Measurements from ENCODE around the gene ZNF665. TPM values are rescaled to one million over a fixed set of nuclear protein-coding genes. Genes with fewer than 3 reads are reported as not detected.
"Not testable (repeated sequence)": the region's sequence is repeated elsewhere in the genome, so short reads cannot be mapped to it uniquely, and the experiment has no call there.

ZNF665 gene
- 1.7 TPM for total RNA-seq

DNA sequence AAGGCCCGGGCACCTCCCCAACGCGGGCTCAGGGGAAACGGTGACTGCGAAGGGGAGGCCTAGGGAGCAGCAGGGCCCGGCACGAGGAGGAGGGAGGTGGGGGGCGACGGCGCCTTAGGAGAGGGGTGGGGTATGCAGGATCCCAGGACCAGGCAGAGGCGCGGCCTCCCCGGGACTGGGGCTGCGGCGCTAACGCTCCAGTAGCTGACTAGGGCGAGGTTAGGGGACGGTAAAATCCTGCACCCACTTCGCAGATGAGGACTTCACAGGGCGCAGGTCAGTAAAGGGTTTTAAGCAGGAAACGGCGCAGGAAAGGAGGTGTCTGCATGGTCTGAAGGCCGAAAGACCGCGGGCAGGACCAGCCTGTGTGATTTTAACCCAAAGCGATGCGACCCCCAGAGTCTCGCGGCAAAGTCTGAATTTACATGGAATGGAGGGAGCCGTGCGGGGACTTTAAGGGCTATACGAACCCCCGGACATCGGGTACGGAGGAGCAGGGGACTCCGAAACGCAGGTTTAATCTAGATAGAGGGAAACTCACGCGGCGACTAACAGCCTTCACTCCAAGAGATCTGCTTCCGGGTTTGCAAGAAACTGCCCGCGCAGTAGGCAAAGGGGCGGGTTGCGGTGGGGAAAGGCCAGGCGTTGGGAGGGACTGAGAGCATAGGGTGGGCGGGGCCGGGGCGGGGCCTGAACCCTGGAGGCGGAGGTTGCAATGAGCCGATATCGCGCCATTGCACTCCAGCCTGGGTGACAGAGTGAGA, at the start of gene ZNF665:
Gene ZNF665, minus strand, starts transcription at position 588 of the 764 bp plus-strand sequence. CDS start 10,460 bp downstream, outside the sequence.
- peak within 1 kb of the TSS; percentile 75 for H3K4me3 ChIP-seq (ENCODE audit: low read length)
- no peaks in the 10 kb centered on the region for H3K27me3 ChIP-seq (ENCODE audit: insufficient read depth, low read length)
- peaks cover 24% of the 10 kb centered on the region for H3K4me1 ChIP-seq (ENCODE audit: insufficient read depth, low read length)
- H3K9me3 ChIP-seq (ENCODE audit: low read depth, low read length) = peaks cover 6% of the 10 kb centered on the region

DNA sequence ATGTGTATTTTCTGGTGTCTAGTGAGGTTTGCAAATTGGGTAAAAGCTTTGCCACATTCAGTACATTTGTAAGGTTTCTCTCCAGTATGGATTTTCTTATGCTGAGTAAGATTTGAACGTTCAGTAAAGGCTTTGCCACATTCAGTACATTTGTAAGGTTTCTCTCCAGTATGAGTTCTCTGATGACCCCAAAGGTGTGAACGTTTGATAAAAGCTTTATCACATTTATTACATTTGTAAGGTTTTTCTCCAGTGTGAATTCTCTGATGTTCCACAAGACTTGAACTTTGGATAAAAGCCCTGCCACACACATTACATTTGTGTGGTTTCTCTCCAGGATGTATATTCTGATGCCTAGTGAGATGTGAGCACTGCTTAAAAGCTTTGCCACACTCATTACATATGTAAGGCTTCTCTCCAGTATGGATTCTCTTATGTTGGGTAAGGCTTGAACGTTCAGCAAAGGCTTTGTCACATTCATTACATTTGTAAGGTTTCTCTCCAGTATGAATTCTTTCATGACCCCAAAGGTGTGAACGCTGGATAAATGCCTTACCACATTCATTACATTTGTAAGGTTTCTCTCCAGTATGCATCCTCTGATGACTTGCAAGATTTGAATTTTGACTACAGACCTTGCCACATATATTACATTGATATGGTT, 44.1 kb upstream of the ZNF665 start:
- Histone ChIP-seq H3K4me3 (ENCODE audit: low read length) (no peak overlapping the region), H3K27me3 (ENCODE audit: insufficient read depth, low read length) (no peaks in the 10 kb centered on the region), H3K9me3 (ENCODE audit: low read depth, low read length) (peaks cover 84% of the 10 kb centered on the region), H3K4me1 (ENCODE audit: insufficient read depth, low read length) (no peaks in the 10 kb centered on the region)

- Histone ChIP-seq H3K4me1 (ENCODE audit: insufficient read depth, low read length) (no peaks in the 10 kb centered on the region), H3K27me3 (ENCODE audit: insufficient read depth, low read length) (no peaks in the 10 kb centered on the region), H3K4me3 (ENCODE audit: low read length) (no peak overlapping the region), H3K9me3 (ENCODE audit: low read depth, low read length) (peaks cover 40% of the 10 kb centered on the region)
Measured at GRCh38 chr19:53224606-53225005, 31.4 kb upstream of the ZNF665 start.

- H3K27me3 ChIP-seq (ENCODE audit: insufficient read depth, low read length); H3K4me3 ChIP-seq (ENCODE audit: low read length); H3K4me1 ChIP-seq (ENCODE audit: insufficient read depth, low read length): not testable (repeated sequence)
- H3K9me3 ChIP-seq (ENCODE audit: low read depth, low read length) = peaks cover 40% of the 10 kb centered on the region
Measured at GRCh38 chr19:53222716-53223115, 29.6 kb upstream of the ZNF665 start.

- Histone ChIP-seq H3K4me3 (ENCODE audit: low read length) (no peak overlapping the region), H3K9me3 (ENCODE audit: low read depth, low read length) (peaks cover 89% of the 10 kb centered on the region), H3K27me3 (ENCODE audit: insufficient read depth, low read length) (no peaks in the 10 kb centered on the region), H3K4me1 (ENCODE audit: insufficient read depth, low read length) (no peaks in the 10 kb centered on the region)
Measured at GRCh38 chr19:53212703-53213320, 19.7 kb upstream of the ZNF665 start.

DNA sequence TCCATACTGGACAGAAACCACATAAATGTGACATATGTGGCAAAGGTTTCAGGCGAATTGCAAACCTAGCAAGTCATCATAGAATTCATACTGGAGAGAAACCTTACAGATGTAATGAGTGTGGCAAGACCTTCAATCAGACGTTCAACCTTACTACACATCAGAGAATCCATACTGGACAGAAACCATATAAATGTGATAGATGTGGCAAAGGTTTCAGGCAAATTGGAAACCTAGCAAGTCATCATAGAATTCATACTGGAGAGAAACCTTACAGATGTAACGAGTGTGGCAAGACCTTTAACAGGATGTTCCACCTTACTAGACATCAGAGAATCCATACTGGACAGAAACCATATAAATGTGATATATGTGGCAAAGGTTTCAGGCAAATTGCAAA, 18.4 kb upstream of the ZNF665 start:
- peaks cover 88% of the 10 kb centered on the region for H3K9me3 ChIP-seq (ENCODE audit: low read depth, low read length)
- not testable (repeated sequence) for H3K4me3 ChIP-seq (ENCODE audit: low read length); H3K4me1 ChIP-seq (ENCODE audit: insufficient read depth, low read length); H3K27me3 ChIP-seq (ENCODE audit: insufficient read depth, low read length)

DNA sequence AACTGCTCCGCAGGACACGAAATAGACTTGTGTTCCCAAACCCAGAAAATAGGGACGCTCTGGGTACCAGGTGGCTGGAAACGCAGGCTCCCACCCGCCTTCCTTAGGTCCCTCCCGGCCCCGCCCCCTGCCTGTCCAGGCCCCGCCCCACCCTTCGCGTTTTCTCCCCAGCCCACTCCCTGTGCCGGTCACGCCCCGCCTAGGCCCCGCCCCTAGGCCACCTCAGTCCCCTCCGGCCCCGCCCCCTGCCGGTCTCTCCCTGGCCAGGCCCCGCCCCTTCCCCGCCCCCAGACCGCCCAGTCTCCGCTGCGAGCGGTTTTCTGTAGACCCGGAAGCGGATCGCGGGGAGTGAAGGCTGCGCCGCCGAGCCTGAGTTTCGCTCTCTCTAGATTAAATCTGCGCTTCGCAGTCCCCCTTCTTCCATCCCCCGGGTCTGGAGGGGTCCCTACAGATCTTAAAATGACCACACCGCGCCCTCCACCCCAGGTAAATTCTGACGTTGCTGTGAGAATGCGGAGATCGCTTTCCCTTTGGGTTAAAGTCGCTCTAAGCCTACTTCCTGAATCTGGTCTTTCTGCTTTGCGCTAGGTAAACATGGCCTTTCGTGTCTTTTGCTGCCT, 3.7 kb upstream of the ZNF665 start:
- peaks cover 17% of the 10 kb centered on the region for H3K9me3 ChIP-seq (ENCODE audit: low read depth, low read length)
- H3K4me3 ChIP-seq (ENCODE audit: low read length) = peak overlapping the region; percentile 96
- peaks cover 26% of the 10 kb centered on the region for H3K4me1 ChIP-seq (ENCODE audit: insufficient read depth, low read length)
- H3K27me3 ChIP-seq (ENCODE audit: insufficient read depth, low read length) = no peaks in the 10 kb centered on the region

DNA sequence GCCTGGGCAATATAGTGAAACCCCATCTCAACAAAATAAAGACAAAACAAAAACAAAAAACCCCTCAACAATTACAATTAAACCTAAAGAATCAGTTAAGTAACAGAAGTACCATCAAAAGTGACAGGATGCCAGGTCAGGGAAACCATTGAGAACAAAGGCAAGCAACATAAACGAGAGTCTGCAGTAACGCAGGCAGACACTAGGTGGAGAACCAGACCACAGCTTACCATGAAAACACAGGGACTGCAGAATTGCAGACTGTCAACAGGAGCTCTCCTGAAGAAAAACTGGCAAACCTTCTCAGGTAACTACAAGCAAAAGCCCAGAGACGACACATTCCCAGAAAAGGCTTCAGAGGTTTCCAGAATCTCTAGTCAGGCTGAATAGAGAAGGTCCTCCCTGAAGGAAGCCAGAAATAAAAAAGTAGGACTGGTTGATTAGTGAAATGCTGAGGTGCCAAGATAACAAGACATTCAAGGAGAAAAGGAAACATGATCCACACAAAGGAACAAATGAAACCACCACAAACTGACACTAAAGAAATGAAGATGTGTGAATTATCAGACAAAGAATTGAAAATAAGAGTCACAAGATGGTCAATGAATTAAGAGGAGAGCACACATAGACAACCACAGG, 2.2 kb upstream of the ZNF665 start:
- Histone ChIP-seq H3K4me1 (ENCODE audit: insufficient read depth, low read length) (peaks cover 26% of the 10 kb centered on the region), H3K9me3 (ENCODE audit: low read depth, low read length) (peaks cover 17% of the 10 kb centered on the region), H3K27me3 (ENCODE audit: insufficient read depth, low read length) (no peaks in the 10 kb centered on the region), H3K4me3 (ENCODE audit: low read length) (no peak overlapping the region)

DNA sequence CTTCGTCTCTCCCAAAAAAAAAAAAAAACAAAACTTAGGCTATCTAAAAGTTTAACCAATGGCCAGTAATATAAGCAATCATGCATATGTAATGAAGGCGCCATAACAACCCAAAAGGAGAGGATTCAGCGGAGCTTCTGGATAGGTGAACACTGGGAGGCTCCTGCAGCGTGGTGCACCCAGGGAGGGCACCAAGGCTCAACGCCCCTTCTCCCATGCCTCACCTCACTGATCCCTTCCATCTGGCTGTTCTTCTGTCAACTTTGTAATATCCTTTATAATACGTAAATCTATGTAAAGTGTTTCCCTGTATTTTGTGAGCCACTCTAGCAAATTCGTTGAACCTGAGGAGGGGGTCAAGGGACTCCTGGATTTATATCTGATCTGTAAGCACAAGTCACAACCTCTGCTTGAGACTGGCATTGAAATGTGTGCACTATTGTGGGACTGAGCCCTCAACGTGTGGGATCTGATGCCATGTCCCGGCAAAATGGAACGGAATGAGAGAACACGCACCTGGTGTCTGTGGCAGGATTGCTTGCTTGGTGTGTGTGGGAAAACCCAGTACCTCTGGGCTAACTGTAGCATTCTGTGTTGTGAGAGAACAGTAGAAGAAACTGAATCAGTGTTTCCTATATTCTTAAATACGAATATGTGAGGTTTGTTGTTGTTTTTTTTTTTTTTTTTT, 521 bp upstream of the ZNF665 start:
- Histone ChIP-seq H3K4me3 (ENCODE audit: low read length) (no peak overlapping the region), H3K27me3 (ENCODE audit: insufficient read depth, low read length) (no peaks in the 10 kb centered on the region), H3K9me3 (ENCODE audit: low read depth, low read length) (peaks cover 6% of the 10 kb centered on the region), H3K4me1 (ENCODE audit: insufficient read depth, low read length) (peaks cover 26% of the 10 kb centered on the region)

DNA sequence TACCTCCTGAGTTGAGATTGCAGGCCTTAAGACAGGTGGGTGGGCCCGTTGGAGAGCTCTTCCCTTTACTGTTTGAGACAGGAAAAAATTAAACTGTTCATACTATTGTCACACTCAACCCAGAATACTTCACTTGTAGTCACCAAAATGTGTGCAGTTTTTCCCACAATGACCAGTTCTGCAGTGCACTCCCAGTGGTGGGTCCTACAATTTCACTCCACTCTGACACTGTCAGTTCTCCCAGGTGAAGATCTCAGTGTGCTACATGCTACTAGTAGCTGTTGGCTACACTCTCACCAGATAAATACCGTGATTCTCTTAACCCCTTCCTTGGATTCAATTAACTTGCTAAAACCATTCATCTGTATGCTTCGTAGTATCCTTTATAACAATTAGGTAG, 2.9 kb downstream of the ZNF665 start:
- no peak overlapping the region for H3K4me3 ChIP-seq (ENCODE audit: low read length)
- H3K4me1 ChIP-seq (ENCODE audit: insufficient read depth, low read length) = peaks cover 15% of the 10 kb centered on the region
- H3K9me3 ChIP-seq (ENCODE audit: low read depth, low read length) = no peaks in the 10 kb centered on the region
- no peaks in the 10 kb centered on the region for H3K27me3 ChIP-seq (ENCODE audit: insufficient read depth, low read length)

GRCh38 chr19:53189691-53190198, 3.4 kb downstream of the ZNF665 start:
- H3K4me3 ChIP-seq (ENCODE audit: low read length); H3K9me3 ChIP-seq (ENCODE audit: low read depth, low read length); H3K27me3 ChIP-seq (ENCODE audit: insufficient read depth, low read length): not testable (repeated sequence)
- H3K4me1 ChIP-seq (ENCODE audit: insufficient read depth, low read length) = peaks cover 15% of the 10 kb centered on the region

GRCh38 chr19:53185155-53185882, 7.8 kb downstream of the ZNF665 start:
- H3K9me3 ChIP-seq (ENCODE audit: low read depth, low read length); H3K4me3 ChIP-seq (ENCODE audit: low read length); H3K4me1 ChIP-seq (ENCODE audit: insufficient read depth, low read length); H3K27me3 ChIP-seq (ENCODE audit: insufficient read depth, low read length): not testable (repeated sequence)

DNA sequence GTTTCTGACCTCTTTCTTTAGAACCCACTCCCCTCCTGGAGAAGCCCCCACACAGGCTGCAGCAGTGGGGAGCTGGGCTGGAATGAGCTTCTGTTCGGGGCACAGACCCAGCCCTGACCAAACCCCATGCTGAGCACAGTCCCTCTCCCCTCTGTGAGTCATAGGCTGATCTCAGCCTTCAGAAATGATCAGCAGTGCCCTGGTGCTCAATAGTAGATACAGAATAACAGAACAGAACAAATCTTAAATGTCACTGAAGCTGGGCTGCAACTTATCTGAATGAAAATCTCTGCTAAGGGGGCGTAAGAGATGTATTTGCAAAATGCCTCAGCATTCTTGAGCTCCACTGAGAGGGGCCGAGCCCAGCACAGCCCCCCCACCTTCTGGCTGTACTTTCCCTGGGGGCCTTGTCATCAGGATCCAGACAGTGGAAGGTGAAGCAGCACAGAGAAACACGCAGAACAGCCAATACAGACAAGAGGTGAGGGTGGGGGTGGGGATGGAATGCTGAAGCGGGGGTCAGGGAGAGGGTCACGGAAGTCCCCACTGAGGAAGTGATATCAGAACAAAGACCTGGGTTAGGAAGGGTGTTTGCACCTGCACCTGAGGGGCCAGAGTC, 9.9 kb downstream of the ZNF665 start:
- no peaks in the 10 kb centered on the region for H3K4me1 ChIP-seq (ENCODE audit: insufficient read depth, low read length)
- no peaks in the 10 kb centered on the region for H3K27me3 ChIP-seq (ENCODE audit: insufficient read depth, low read length)
- peaks cover 5% of the 10 kb centered on the region for H3K9me3 ChIP-seq (ENCODE audit: low read depth, low read length)
- no peak overlapping the region for H3K4me3 ChIP-seq (ENCODE audit: low read length)

Measured in mononuclear cell (primary cell).